Measurements from ENCODE around the gene CEP170.
"Not testable (repeated sequence)": the region's sequence is repeated elsewhere in the genome, so short reads cannot be mapped to it uniquely, and the experiment has no call there.

DNA sequence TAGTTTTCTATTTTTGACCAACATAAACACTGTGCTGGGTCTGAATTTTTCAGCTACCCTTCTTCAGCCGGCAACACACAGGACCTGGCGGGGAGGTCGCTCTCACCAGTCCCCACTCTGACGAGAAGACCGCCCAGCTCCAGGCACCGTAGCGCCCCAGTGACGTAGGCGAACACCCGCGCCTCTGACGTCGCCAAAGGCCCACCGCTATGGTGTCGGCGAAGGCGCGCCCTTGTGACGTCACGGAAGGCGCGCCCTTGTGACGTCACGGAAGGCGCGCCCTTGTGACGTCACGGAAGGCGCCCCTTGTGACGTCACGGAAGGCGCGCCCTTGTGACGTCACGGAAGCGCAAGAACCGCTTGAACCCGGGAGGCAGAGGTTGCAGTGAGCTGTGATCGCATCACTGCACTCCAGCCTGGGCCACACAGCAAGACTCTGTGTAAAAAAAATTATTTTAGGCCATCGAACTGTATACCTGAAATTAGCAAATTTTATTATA lies 153.5 kb downstream of the CEP170 start:
- TF ChIP-seq HOXA7 (CRISPR knock-in tag; IDR thresholded peaks at IDR 0.05); FOSL2 (IDR thresholded peaks at IDR 0.05); NFE2L2 (conservative IDR thresholded peaks at IDR 0.05; ENCODE audit: low read length): not testable (repeated sequence)
- TF ChIP-seq, protein P1, sequence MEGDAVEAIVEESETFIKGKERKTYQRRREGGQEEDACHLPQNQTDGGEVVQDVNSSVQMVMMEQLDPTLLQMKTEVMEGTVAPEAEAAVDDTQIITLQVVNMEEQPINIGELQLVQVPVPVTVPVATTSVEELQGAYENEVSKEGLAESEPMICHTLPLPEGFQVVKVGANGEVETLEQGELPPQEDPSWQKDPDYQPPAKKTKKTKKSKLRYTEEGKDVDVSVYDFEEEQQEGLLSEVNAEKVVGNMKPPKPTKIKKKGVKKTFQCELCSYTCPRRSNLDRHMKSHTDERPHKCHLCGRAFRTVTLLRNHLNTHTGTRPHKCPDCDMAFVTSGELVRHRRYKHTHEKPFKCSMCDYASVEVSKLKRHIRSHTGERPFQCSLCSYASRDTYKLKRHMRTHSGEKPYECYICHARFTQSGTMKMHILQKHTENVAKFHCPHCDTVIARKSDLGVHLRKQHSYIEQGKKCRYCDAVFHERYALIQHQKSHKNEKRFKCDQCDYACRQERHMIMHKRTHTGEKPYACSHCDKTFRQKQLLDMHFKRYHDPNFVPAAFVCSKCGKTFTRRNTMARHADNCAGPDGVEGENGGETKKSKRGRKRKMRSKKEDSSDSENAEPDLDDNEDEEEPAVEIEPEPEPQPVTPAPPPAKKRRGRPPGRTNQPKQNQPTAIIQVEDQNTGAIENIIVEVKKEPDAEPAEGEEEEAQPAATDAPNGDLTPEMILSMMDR (IDR thresholded peaks at IDR 0.05) = not testable (repeated sequence)
- TF ChIP-seq FOSL2 (CRISPR knock-in tag; IDR thresholded peaks at IDR 0.05) = peak; percentile 50; the same call in 1 of the 2 replicates
- TF ChIP-seq, protein P2, sequence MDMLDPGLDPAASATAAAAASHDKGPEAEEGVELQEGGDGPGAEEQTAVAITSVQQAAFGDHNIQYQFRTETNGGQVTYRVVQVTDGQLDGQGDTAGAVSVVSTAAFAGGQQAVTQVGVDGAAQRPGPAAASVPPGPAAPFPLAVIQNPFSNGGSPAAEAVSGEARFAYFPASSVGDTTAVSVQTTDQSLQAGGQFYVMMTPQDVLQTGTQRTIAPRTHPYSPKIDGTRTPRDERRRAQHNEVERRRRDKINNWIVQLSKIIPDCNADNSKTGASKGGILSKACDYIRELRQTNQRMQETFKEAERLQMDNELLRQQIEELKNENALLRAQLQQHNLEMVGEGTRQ (IDR thresholded peaks at IDR 0.05) = not testable (repeated sequence)
